H1 (cell line): ENCODE data around the gene ACER3.

Experiments used
- ATF2 ChIP-seq: IDR thresholded peaks from 2 replicates; pipeline ENCODE4 v1.6.1; 2012; ENCODE audit warnings: low read length, inconsistent platforms
- CHD2 ChIP-seq: IDR thresholded peaks from 2 replicates; pipeline ENCODE4 v1.6.1; 2012; ENCODE audit warnings: low read length, improper control_type of control experiment
- CTCF ChIP-seq, 3 experiments: IDR thresholded peaks; 1 replicate in 2 of 3; 2 replicates in 1 of 3; pipeline versions ENCODE4 v1.5.1 to v1.6.1; 2011; ENCODE audit warnings: low read length in 3 of 3, mild to moderate bottlenecking in 3 of 3, inconsistent platforms in 2 of 3, low read depth in 1 of 3, moderate library complexity in 1 of 3; ENCODE audit not compliant: insufficient read depth in 1 of 3; ENCODE audit errors: control extremely low read depth in 1 of 3
- GABPA ChIP-seq: IDR thresholded peaks from 2 replicates; pipeline ENCODE4 v1.6.1; 2011; ENCODE audit warnings: mild to moderate bottlenecking, low read length, moderate library complexity, borderline replicate concordance; ENCODE audit not compliant: insufficient read depth
- MAX ChIP-seq: IDR thresholded peaks from 2 replicates; pipeline ENCODE4 v1.6.1; 2012; ENCODE audit warnings: inconsistent platforms
- NRF1 ChIP-seq: IDR thresholded peaks from 2 replicates; pipeline ENCODE4 v1.6.1; 2011; ENCODE audit warnings: mild to moderate bottlenecking, low read depth, low read length, improper control_type of control experiment
- POLR2AphosphoS5 ChIP-seq: IDR thresholded peaks from 2 replicates; pipeline ENCODE4 v1.6.1; 2011; ENCODE audit warnings: low read depth, low read length
- RNF2 ChIP-seq: fragments of 200-900, 300-1000 bp; sonication (generic); IDR thresholded peaks from 2 replicates; pipeline ENCODE4 v1.7.1; 2016; ENCODE audit warnings: borderline replicate concordance, low read depth, mild to moderate bottlenecking, antibody characterized with exemption, low read length; ENCODE audit not compliant: poor library complexity, severe bottlenecking; ENCODE audit errors: missing control alignments
- SAP30 ChIP-seq: fragments of 300-600 bp; sonication (generic); IDR thresholded peaks from 2 replicates; pipeline ENCODE4 v1.7.1; 2012; ENCODE audit warnings: low read length, moderate library complexity, mild to moderate bottlenecking, inconsistent platforms; ENCODE audit not compliant: insufficient read depth, insufficient replicate concordance
- SP2 ChIP-seq: IDR thresholded peaks from 2 replicates; pipeline ENCODE4 v1.6.1; 2012; ENCODE audit warnings: mild to moderate bottlenecking, low read length, inconsistent platforms
- TAF1 ChIP-seq: IDR thresholded peaks from 2 replicates; pipeline ENCODE4 v1.6.1; 2011; ENCODE audit warnings: mild to moderate bottlenecking, low read depth, low read length
- TBP ChIP-seq: IDR thresholded peaks from 2 replicates; pipeline ENCODE4 v1.6.1; 2011; ENCODE audit warnings: low read depth, low read length, improper control_type of control experiment
- USF2 ChIP-seq: IDR thresholded peaks from 2 replicates; pipeline ENCODE4 v1.6.1; 2011; ENCODE audit warnings: low read length, improper control_type of control experiment
- ZNF274 ChIP-seq: IDR thresholded peaks from 2 replicates; pipeline ENCODE4 v1.7.0; 2012; ENCODE audit warnings: low read length, borderline replicate concordance; ENCODE audit errors: extremely low read depth

- TF ChIP-seq NRF1 (no peak), CTCF (IDR thresholded peaks at IDR 0.05; ENCODE audit: control extremely low read depth in 1 of 3, insufficient read depth in 1 of 3, low read depth in 1 of 3, low read length in 3 of 3) (no peak), ATF2 (no peak), GABPA (no peak), RNF2 (no peak), MAX (no peak), SP2 (no peak), USF2 (no peak), ZNF274 (no peak), SAP30 (no peak), CHD2 (no peak), TBP (no peak), POLR2AphosphoS5 (no peak), TAF1 (no peak)
These were observed 142.1 kb downstream of the ACER3 start for GRCh38 chr11:77002776-77003175.
